MM.1S (cell line): ENCODE results near the gene GPR160.

Experiments
- DNase-seq: peaks from one replicate; pipeline ENCODE4 v3.0.0-alpha.2; 2015
- H2AFZ ChIP-seq: fragments of 300-600 bp; sonication (generic); 2 replicates; pipeline ENCODE4 v1.6.0; 2016; ENCODE audit warnings: antibody characterized with exemption, low read length
- H3F3A ChIP-seq: fragments of 300-600 bp; sonication (generic); 2 replicates; pipeline ENCODE4 v1.6.1; 2016; ENCODE audit warnings: mild to moderate bottlenecking, antibody characterized with exemption, low read length, moderate library complexity, mixed read lengths; ENCODE audit not compliant: insufficient read depth
- H3K27ac ChIP-seq: fragments of 300-600 bp; sonication (generic); 2 replicates; pipeline ENCODE4 v1.5.1; 2016; ENCODE audit warnings: mild to moderate bottlenecking, low read length
- H3K27me3 ChIP-seq: fragments of 300-600 bp; sonication (generic); replicated peaks from 2 replicates; pipeline ENCODE4 v1.6.0; 2016; ENCODE audit warnings: low read length; ENCODE audit not compliant: insufficient read depth
- H3K36me3 ChIP-seq: fragments of 300-600 bp; sonication (generic); replicated peaks from 2 replicates; pipeline ENCODE4 v1.6.1; 2016; ENCODE audit warnings: mild to moderate bottlenecking, low read length, mixed read lengths; ENCODE audit not compliant: insufficient read depth
- H3K4me1 ChIP-seq: fragments of 300-600 bp; sonication (generic); 2 replicates; pipeline ENCODE4 v1.6.1; 2016; ENCODE audit warnings: low read length, mixed read lengths
- H3K4me2 ChIP-seq: fragments of 300-600 bp; sonication (generic); 2 replicates; pipeline ENCODE4 v1.6.0; 2016; ENCODE audit warnings: low read depth, low read length
- H3K4me3 ChIP-seq: fragments of 300-600 bp; sonication (generic); 2 replicates; pipeline ENCODE4 v1.5.1; 2016; ENCODE audit warnings: low read length, mixed read lengths
- H3K79me2 ChIP-seq: fragments of 300-600 bp; sonication (generic); 2 replicates; pipeline ENCODE4 v1.6.1; 2016; ENCODE audit warnings: mixed run types, low read length, mixed read lengths
- H3K9ac ChIP-seq: fragments of 300-600 bp; sonication (generic); 2 replicates; pipeline ENCODE4 v1.6.1; 2016; ENCODE audit warnings: low read length, mixed read lengths
- H3K9me2 ChIP-seq: fragments of 300-600 bp; sonication (generic); replicated peaks from 2 replicates; pipeline ENCODE4 v1.6.1; 2016; ENCODE audit warnings: mild to moderate bottlenecking, low read length, mixed read lengths; ENCODE audit not compliant: insufficient read depth
- H3K9me3 ChIP-seq: fragments of 300-600 bp; sonication (generic); replicated peaks from 2 replicates; pipeline ENCODE4 v1.6.1; 2016; ENCODE audit warnings: mild to moderate bottlenecking, low read length, mixed read lengths; ENCODE audit not compliant: insufficient read depth
- H4K20me1 ChIP-seq: fragments of 300-600 bp; sonication (generic); 2 replicates; pipeline ENCODE4 v1.6.1; 2016; ENCODE audit warnings: mild to moderate bottlenecking, low read length, moderate library complexity, mixed read lengths; ENCODE audit not compliant: insufficient read depth
- EZH2 ChIP-seq: fragments of 300-600 bp; sonication (generic); optimal IDR thresholded peaks from 2 replicates; pipeline ENCODE3; 2017; ENCODE audit warnings: low read depth, mild to moderate bottlenecking, antibody characterized with exemption, low read length, mixed read lengths
- EZH2phosphoT487 ChIP-seq: fragments of 300-600 bp; sonication (generic); IDR thresholded peaks from 2 replicates; pipeline ENCODE4 v1.6.1; 2018; ENCODE audit warnings: antibody characterized with exemption, low read length
- TF ChIP-seq, protein P1 (sequence below): fragments of 300-600 bp; sonication (generic); IDR thresholded peaks from 2 replicates; pipeline ENCODE4 v1.5.1; 2016; ENCODE audit warnings: antibody characterized with exemption, low read length, mixed read lengths

GPR160 gene

DNA sequence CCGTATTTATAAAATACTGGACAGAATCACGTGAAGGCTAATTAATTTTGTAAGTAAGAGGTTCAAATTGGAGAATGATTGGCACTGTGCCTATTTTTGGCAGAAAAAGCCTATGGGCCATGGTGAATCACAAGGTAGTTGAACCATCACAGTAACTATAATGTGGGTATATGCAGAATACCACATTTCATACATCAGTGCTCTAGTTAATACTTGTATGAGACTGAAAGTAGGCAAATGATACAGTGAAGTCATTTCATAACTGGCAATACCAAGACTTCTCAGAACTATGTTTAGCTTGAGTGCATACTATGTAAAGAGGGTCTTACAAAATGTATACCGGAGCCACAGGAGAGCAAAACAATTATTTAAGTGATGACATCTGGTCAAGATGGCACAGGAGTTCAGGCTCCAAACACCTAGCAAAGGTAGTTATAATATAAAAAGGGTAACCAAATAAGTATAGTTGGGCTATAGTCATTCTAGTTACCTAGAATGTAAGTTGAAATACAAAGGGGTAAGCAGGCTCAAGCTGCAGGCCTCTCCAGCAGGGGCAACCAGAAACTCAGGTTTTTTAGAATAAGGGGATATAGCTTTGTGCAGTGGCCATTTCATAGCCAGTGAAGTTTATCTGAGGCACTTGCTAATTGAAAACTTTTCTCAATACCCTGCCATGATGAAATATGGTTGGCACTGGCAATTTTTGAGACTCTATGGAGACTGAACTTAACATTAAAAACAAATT lies 19.1 kb downstream of the GPR160 start:
- TF ChIP-seq, protein P1, sequence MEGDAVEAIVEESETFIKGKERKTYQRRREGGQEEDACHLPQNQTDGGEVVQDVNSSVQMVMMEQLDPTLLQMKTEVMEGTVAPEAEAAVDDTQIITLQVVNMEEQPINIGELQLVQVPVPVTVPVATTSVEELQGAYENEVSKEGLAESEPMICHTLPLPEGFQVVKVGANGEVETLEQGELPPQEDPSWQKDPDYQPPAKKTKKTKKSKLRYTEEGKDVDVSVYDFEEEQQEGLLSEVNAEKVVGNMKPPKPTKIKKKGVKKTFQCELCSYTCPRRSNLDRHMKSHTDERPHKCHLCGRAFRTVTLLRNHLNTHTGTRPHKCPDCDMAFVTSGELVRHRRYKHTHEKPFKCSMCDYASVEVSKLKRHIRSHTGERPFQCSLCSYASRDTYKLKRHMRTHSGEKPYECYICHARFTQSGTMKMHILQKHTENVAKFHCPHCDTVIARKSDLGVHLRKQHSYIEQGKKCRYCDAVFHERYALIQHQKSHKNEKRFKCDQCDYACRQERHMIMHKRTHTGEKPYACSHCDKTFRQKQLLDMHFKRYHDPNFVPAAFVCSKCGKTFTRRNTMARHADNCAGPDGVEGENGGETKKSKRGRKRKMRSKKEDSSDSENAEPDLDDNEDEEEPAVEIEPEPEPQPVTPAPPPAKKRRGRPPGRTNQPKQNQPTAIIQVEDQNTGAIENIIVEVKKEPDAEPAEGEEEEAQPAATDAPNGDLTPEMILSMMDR, result 0 out of 2 replicates have a peak, but pooled peaks have one; percentile 12
- no peak for TF ChIP-seq EZH2
- H2AFZ ChIP-seq, result no peak overlapping the region
- peaks cover 44% of the 10 kb centered on the region for H3F3A ChIP-seq
- peaks cover 46% of the 10 kb centered on the region for H3K4me1 ChIP-seq
- DNase-seq, result peak; percentile 81
- H3K79me2 ChIP-seq, result peaks cover 51% of the 10 kb centered on the region
- no peaks in the 10 kb centered on the region for H3K27me3 ChIP-seq
- peak overlapping the region; percentile 54 for H3K9ac ChIP-seq
- no peaks in the 10 kb centered on the region for H3K36me3 ChIP-seq
- no peaks in the 10 kb centered on the region for H3K9me2 ChIP-seq
- peak overlapping the region; percentile 71 for H3K4me2 ChIP-seq
- no peaks in the 10 kb centered on the region for H4K20me1 ChIP-seq
- no peaks in the 10 kb centered on the region for H3K9me3 ChIP-seq
- H3K27ac ChIP-seq, result peak overlapping the region; percentile 80
- H3K4me3 ChIP-seq, result peak overlapping the region; percentile 62

DNA sequence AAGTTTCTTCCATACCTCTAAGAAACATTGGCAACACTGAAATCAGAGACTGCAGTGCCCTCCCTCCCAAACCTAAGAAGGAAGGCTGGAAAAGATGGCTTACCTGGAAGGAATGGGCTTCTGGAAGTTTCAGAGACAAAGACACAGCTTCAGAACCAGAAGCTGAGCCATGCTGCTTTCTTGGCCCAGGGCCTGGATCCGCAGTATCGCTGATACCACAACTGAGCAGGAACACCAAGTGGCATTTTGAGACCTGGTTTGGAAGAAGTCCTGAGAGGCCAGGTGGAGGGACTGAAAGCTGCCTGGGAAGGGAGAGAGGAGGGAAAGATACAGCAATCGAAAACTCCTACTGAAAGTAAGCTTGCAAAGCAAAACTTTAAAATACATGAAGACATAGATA lies 19.8 kb downstream of the GPR160 start:
- Histone ChIP-seq H3K27me3 (no peaks in the 10 kb centered on the region), H3K4me1 (peaks cover 46% of the 10 kb centered on the region), H3K9ac (peak overlapping the region; percentile 39), H3K4me2 (peak overlapping the region; percentile 71), H3F3A (peaks cover 44% of the 10 kb centered on the region), H2AFZ (peak overlapping the region; percentile 5; the same call in 1 of the 2 replicates), H3K9me2 (no peaks in the 10 kb centered on the region), H3K4me3 (peak overlapping the region; percentile 23), H3K36me3 (no peaks in the 10 kb centered on the region), H3K79me2 (peaks cover 50% of the 10 kb centered on the region), H3K27ac (peak overlapping the region; percentile 80), H4K20me1 (no peaks in the 10 kb centered on the region), H3K9me3 (no peaks in the 10 kb centered on the region)
- TF ChIP-seq, protein P1, result no peak
- no peak for TF ChIP-seq EZH2phosphoT487
- no peak for TF ChIP-seq EZH2
- no peak for DNase-seq

DNA sequence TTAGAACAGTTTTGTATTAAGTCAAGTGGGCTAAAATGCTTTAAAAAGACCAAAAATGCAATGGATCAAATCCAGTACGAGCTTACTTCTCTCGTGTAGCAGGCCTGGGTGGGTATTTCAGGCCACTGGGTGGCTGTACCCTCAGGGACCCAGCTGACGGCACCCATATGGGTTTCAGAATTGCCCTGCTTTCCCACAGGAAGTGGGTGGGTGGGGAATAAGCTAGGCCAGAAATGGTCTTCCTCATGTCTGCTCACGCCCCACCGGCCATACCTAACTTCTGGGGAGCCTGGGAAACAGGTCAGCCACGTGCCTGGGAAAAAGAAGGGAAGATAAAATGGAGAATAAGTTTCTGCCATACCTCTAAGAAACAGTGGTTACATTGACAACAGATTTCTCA lies 20.3 kb downstream of the GPR160 start:
- H3K27me3 ChIP-seq, result no peaks in the 10 kb centered on the region
- peak overlapping the region; percentile 23 for H3K4me3 ChIP-seq
- 0 out of 2 replicates have a peak overlapping the region, but pooled peaks have one; percentile 5 for H2AFZ ChIP-seq
- H3K9ac ChIP-seq, result peak overlapping the region; percentile 39
- no peaks in the 10 kb centered on the region for H3K9me2 ChIP-seq
- peaks cover 46% of the 10 kb centered on the region for H3K4me1 ChIP-seq
- DNase-seq, result no peak
- H3K9me3 ChIP-seq, result no peaks in the 10 kb centered on the region
- TF ChIP-seq EZH2phosphoT487 (no peak), EZH2 (no peak)
- TF ChIP-seq, protein P1, result no peak
- no peaks in the 10 kb centered on the region for H4K20me1 ChIP-seq
- H3K27ac ChIP-seq, result peak overlapping the region; percentile 80
- no peaks in the 10 kb centered on the region for H3K36me3 ChIP-seq
- H3F3A ChIP-seq, result peaks cover 44% of the 10 kb centered on the region
- peaks cover 46% of the 10 kb centered on the region for H3K79me2 ChIP-seq
- peak overlapping the region; percentile 71 for H3K4me2 ChIP-seq
